Effector memory CD4-positive, alpha-beta T cell (primary cell): ENCODE measurements around the gene LRRK1.

Experiments
- DNase-seq, 3 donors: peaks; one replicate each; pipeline ENCODE4 v3.0.0-alpha.2; 2020
- H3K27ac ChIP-seq: 2 replicates; pipeline ENCODE4 v1.7.0; 2013; ENCODE audit warnings: mild to moderate bottlenecking, low read length, moderate library complexity; ENCODE audit not compliant: insufficient read depth, poor library complexity, severe bottlenecking
- H3K27me3 ChIP-seq: replicated peaks from 2 replicates; pipeline ENCODE4 v1.7.0; 2013; ENCODE audit warnings: mild to moderate bottlenecking, low read length; ENCODE audit not compliant: insufficient read depth, control insufficient read depth, poor library complexity, severe bottlenecking
- H3K36me3 ChIP-seq: 2 replicates; pipeline ENCODE4 v1.7.0; 2013; ENCODE audit warnings: mild to moderate bottlenecking, low read length, moderate library complexity; ENCODE audit not compliant: control insufficient read depth, insufficient read depth
- H3K4me1 ChIP-seq: 2 replicates; pipeline ENCODE4 v1.7.0; 2013; ENCODE audit warnings: low read length, mild to moderate bottlenecking; ENCODE audit not compliant: control insufficient read depth, insufficient read depth, poor library complexity, severe bottlenecking
- H3K4me3 ChIP-seq: 2 replicates; pipeline ENCODE4 v1.7.0; 2013; ENCODE audit warnings: low read length, low read depth, mild to moderate bottlenecking; ENCODE audit not compliant: insufficient read depth, poor library complexity, severe bottlenecking
- H3K9me3 ChIP-seq: 2 replicates; pipeline ENCODE4 v1.7.0; 2013; ENCODE audit warnings: mild to moderate bottlenecking, low read length, moderate library complexity; ENCODE audit not compliant: control insufficient read depth

Gene LRRK1

GRCh38 chr15:100932676-100933348 is 13.7 kb downstream of the LRRK1 start:
- no peaks in the 10 kb centered on the region for H3K9me3 ChIP-seq
- no peak overlapping the region for H3K27ac ChIP-seq

GRCh38 chr15:100934166-100934565 is 15.0 kb downstream of the LRRK1 start:
- Histone ChIP-seq H3K36me3 (no peaks in the 10 kb centered on the region), H3K9me3 (no peaks in the 10 kb centered on the region), H3K4me1 (no peaks in the 10 kb centered on the region), H3K27me3 (no peaks in the 10 kb centered on the region), H3K4me3 (no peak overlapping the region), H3K27ac (no peak overlapping the region)
- DNase-seq = no peak

More at GRCh38 chr15:100932676-100933348, 13.7 kb downstream of the LRRK1 start:
- no peaks in the 10 kb centered on the region for H3K36me3 ChIP-seq
- H3K4me3 ChIP-seq = no peak overlapping the region
- no peaks in the 10 kb centered on the region for H3K27me3 ChIP-seq
- no peaks in the 10 kb centered on the region for H3K4me1 ChIP-seq
- no peak for DNase-seq

DNA sequence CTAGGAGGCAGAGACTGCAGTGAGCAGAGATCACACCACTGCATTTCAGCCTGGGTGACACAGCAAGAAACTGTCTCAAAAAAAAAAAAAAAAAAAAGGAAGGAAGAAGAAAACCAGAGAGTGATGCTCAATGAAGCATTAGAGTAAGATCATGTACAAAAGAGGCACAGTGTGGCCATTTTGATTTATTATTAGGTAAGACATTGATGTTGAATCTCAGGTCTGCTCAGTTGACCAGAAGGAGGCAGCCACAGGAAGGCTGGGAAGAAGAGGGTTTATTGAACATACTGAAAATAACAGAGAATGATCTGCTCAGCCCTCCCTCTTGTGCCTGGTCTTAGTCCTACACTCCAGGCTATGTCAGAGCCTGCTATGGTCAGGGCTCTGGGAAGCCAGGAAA is 15.6 kb downstream of the LRRK1 start:
- H3K27ac ChIP-seq = no peak overlapping the region
- DNase-seq = no peak
- no peaks in the 10 kb centered on the region for H3K4me1 ChIP-seq

GRCh38 chr15:100937171-100937570 is 18.0 kb downstream of the LRRK1 start:
- no peak for DNase-seq
- Histone ChIP-seq H3K27ac (no peak overlapping the region), H3K27me3 (no peaks in the 10 kb centered on the region), H3K9me3 (no peaks in the 10 kb centered on the region), H3K36me3 (no peaks in the 10 kb centered on the region), H3K4me1 (no peaks in the 10 kb centered on the region), H3K4me3 (no peak overlapping the region)

More for the DNA sequence above, 15.6 kb downstream of the LRRK1 start:
- Histone ChIP-seq H3K4me3 (no peak overlapping the region), H3K36me3 (no peaks in the 10 kb centered on the region), H3K27me3 (no peaks in the 10 kb centered on the region), H3K9me3 (no peaks in the 10 kb centered on the region)

- Histone ChIP-seq H3K36me3 (no peaks in the 10 kb centered on the region), H3K27me3 (no peaks in the 10 kb centered on the region), H3K27ac (no peak overlapping the region), H3K4me1 (no peaks in the 10 kb centered on the region), H3K4me3 (no peak overlapping the region), H3K9me3 (no peaks in the 10 kb centered on the region)
- no peak for DNase-seq
Measured at GRCh38 chr15:100939791-100940190, 20.6 kb downstream of the LRRK1 start.

DNA sequence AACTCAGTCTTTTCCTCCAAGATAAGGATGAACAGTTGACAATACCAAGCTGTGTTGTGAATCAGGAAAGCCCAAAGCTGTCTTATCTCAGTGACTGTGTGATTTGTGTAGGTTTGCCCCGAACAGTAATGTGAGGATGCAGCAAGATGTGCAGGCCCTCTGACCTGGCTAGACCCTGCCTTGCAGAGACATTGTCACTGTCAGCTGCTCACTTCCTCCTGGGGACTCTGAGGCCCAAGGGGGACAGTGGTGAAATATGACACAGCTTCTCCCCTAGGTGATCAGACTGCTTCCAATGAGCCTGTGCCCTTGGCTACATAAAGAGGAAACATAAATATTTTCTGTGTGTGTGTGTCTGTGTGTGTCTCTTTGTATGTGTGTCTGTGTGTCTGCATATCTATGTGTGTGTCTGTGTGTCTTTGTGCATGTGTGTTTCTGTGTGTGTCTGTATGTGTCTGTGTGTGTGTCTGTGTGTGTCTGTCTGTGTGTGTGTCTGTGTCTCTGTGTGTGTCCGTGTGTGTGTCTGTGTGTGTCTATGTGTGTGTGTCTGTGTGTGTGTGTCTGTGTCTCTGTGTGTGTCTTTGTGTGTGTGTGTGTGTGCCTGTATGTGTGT is 21.7 kb downstream of the LRRK1 start:
- H3K9me3 ChIP-seq = no peaks in the 10 kb centered on the region
- H3K4me3 ChIP-seq = no peak overlapping the region
- H3K27me3 ChIP-seq = no peaks in the 10 kb centered on the region
- no peaks in the 10 kb centered on the region for H3K4me1 ChIP-seq
- H3K36me3 ChIP-seq = no peaks in the 10 kb centered on the region
- DNase-seq = no peak
- no peak overlapping the region for H3K27ac ChIP-seq

DNA sequence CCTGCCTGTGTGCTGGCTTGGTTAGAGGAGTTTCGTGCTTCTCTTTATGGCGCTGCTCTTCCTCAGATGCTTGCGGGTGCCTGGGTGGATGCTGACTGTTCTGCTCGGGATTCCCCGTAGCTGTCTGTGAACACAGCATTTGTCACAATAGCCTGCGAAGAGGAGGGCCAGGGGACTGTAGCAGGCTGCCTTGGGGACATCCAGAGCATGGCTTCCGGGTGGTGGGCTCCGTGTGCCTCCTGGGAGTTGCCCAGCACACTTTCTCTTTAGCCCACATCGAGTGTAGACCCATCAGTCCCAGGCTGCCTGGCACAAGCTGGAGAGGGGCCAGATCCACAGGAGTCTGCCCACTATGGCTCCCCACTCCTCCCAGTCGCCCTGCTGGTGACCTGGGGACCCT is 22.4 kb downstream of the LRRK1 start:
- Histone ChIP-seq H3K9me3 (no peaks in the 10 kb centered on the region), H3K4me3 (no peak overlapping the region), H3K36me3 (no peaks in the 10 kb centered on the region), H3K4me1 (no peaks in the 10 kb centered on the region), H3K27me3 (no peaks in the 10 kb centered on the region), H3K27ac (no peak overlapping the region)
- no peak for DNase-seq

GRCh38 chr15:100942656-100943425 is 23.7 kb downstream of the LRRK1 start:
- no peak for DNase-seq
- no peak overlapping the region for H3K4me3 ChIP-seq
- no peaks in the 10 kb centered on the region for H3K27me3 ChIP-seq
- no peaks in the 10 kb centered on the region for H3K9me3 ChIP-seq
- no peak overlapping the region for H3K27ac ChIP-seq
- H3K4me1 ChIP-seq = no peaks in the 10 kb centered on the region
- no peaks in the 10 kb centered on the region for H3K36me3 ChIP-seq

GRCh38 chr15:100944244-100944895 is 25.2 kb downstream of the LRRK1 start:
- DNase-seq = no peak
- Histone ChIP-seq H3K36me3 (no peaks in the 10 kb centered on the region), H3K27me3 (no peaks in the 10 kb centered on the region), H3K27ac (no peak overlapping the region), H3K9me3 (no peaks in the 10 kb centered on the region), H3K4me3 (no peak overlapping the region), H3K4me1 (no peaks in the 10 kb centered on the region)

DNA sequence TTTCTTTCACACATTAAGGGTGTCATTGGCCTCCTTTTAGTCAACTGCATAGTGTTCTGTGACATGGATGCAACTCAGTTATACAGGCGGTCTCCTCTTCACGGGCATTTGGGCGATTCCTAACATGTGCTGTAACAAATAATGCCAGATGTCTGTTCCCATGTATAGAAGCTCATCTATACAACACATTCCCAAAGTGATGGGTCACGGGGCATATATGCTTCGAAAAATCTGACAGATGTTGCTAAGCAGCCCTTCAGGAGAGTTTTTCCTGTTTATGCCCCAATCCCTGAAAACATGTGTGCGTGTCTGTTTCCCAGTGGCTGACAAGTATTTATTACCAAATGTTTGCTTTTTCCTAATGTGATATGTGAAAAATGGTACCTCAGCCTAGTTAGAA is 25.8 kb downstream of the LRRK1 start:
- H3K4me3 ChIP-seq = no peak overlapping the region
- H3K36me3 ChIP-seq = no peaks in the 10 kb centered on the region
- no peak overlapping the region for H3K27ac ChIP-seq

More for the DNA sequence above, 25.8 kb downstream of the LRRK1 start:
- no peaks in the 10 kb centered on the region for H3K27me3 ChIP-seq
- DNase-seq = no peak
- H3K9me3 ChIP-seq = no peaks in the 10 kb centered on the region
- no peaks in the 10 kb centered on the region for H3K4me1 ChIP-seq
